Measurements from ENCODE around the gene FAM136A.

- TF ChIP-seq YY1 (IDR thresholded peaks at IDR 0.05; ENCODE audit: insufficient read depth, insufficient read length) (no peak), SUZ12 (IDR thresholded peaks at IDR 0.05; ENCODE audit: extremely low read depth, insufficient read depth, insufficient read length) (no peak)
Measured at GRCh38 chr2:70328921-70329561, 27.2 kb upstream of the FAM136A start.

All from NT2/D1 (cell line).